Immature natural killer cell (primary cell): ENCODE measurements around the gene SEMA4D. TPM values are rescaled to one million over a fixed set of nuclear protein-coding genes. Genes with fewer than 3 reads are reported as not detected.
"Not testable (repeated sequence)": the region's sequence is repeated elsewhere in the genome, so short reads cannot be mapped to it uniquely, and the experiment has no call there.

Experiments
- DNase-seq, 3 donors: peaks; one replicate each; pipeline ENCODE4 v3.0.0; 2022; ENCODE audit warnings: mixed read lengths in 1 of 3
- H3K27ac Mint-ChIP-seq, 6 donors: one replicate each; pipeline ENCODE4 v1.8.0; 2020; ENCODE audit warnings: mixed read lengths in 6 of 6, mild to moderate bottlenecking in 5 of 6, inconsistent platforms in 4 of 6, moderate library complexity in 3 of 6
- H3K27me3 Mint-ChIP-seq, 3 donors: one replicate each; pipeline ENCODE4 v1.8.0; 2020 to 2021; ENCODE audit warnings: low read depth in 3 of 3, mild to moderate bottlenecking in 3 of 3, mixed read lengths in 3 of 3, moderate library complexity in 3 of 3, inconsistent platforms in 1 of 3
- H3K36me3 Mint-ChIP-seq, 3 donors: one replicate each; pipeline ENCODE4 v1.8.0; 2020; ENCODE audit warnings: mixed read lengths in 3 of 3, inconsistent platforms in 2 of 3, mild to moderate bottlenecking in 2 of 3
- H3K4me1 Mint-ChIP-seq, 2 donors: one replicate each; pipeline ENCODE4 v1.8.0; 2020; ENCODE audit warnings: inconsistent platforms in 2 of 2, mild to moderate bottlenecking in 2 of 2, mixed read lengths in 2 of 2, moderate library complexity in 1 of 2
- H3K4me3 Mint-ChIP-seq, 5 donors: one replicate each; pipeline ENCODE4 v1.8.0; 2020; ENCODE audit warnings: mild to moderate bottlenecking in 5 of 5, mixed read lengths in 5 of 5, inconsistent platforms in 3 of 5, moderate library complexity in 3 of 5
- H3K9me3 Mint-ChIP-seq, 6 donors: one replicate each; pipeline ENCODE4 v1.8.0; 2020; ENCODE audit warnings: mild to moderate bottlenecking in 6 of 6, mixed read lengths in 6 of 6, inconsistent platforms in 4 of 6, moderate library complexity in 3 of 6
- polyA plus RNA-seq, 3 donors: library from polyadenylated mRNA; unstranded; fragments of 300-500 nt; fragmentation: Illumina TruSeq; gene quantifications; one replicate each; pipeline ENCODE4 v1.2.3, GENCODE V29; 2021

Gene SEMA4D
- polyA plus RNA-seq, 3 donors from 2014 or later, result 45.8 to 80.6 (median 47.0) TPM

DNA sequence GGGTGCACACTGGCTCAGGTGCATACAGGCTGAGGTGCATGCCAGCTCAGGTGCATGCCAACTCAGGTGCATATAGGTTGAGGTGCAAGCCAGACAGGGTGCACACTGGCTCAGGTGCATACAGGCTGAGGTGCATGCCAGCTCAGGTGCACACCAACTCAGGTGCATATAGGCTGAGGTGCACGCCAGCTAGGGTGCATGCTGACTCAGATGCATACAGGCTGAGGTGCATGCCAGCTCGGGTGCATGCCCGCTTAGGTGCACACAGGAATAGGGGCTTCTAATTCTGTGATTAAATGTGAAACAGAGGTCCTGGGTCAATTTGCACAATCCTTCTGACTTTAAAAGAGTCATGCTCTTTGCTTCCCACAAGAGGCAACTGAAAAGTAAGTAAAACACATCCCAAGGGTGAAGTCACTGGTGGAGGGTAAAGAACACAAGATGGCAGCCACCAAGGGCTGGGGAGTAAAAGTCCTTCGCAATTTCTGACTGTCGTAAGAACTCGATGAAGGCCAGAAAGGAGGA lies 26.1 kb downstream of the SEMA4D start:
- not testable (repeated sequence) for H3K27me3 Mint-ChIP-seq, H3K4me3 Mint-ChIP-seq, DNase-seq, H3K9me3 Mint-ChIP-seq
- Mint-ChIP-seq H3K36me3 (peaks cover 5 to 18% (median 7%) of the 10 kb centered on the region in 3 donors), H3K4me1 (peaks cover 86 to 96% of the 10 kb centered on the region in 2 donors), H3K27ac (peak overlapping the region; percentile 27 to 90 (median 76))

DNA sequence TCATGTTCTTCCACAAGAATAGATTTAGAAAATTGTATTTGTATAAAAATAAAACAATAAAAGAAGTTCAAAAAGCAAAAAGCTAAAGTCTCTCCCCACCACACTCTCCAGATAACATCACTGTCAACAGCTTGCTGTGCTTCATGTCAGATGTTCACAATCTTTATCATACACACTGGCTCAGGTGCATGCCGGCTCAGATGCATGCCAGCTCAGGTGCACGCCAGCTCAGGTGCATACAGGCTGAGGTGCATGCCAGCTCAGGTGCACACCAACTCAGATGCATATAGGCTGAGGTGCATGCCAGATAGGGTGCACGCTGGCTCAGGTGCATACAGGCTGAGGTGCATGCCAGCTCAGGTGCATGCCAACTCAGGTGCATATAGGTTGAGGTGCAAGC lies 26.5 kb downstream of the SEMA4D start:
- Mint-ChIP-seq H3K4me3 (no peak overlapping the region), H3K27me3 (peaks cover 0 to 6% (median 0%) of the 10 kb centered on the region in 3 donors), H3K9me3 (no peaks in the 10 kb centered on the region), H3K4me1 (peaks cover 86 to 96% of the 10 kb centered on the region in 2 donors), H3K27ac (peak overlapping the region in 2 of 6 donors; percentile 73 to 89), H3K36me3 (peaks cover 5 to 18% (median 7%) of the 10 kb centered on the region in 3 donors)
- DNase-seq, result no peak

DNA sequence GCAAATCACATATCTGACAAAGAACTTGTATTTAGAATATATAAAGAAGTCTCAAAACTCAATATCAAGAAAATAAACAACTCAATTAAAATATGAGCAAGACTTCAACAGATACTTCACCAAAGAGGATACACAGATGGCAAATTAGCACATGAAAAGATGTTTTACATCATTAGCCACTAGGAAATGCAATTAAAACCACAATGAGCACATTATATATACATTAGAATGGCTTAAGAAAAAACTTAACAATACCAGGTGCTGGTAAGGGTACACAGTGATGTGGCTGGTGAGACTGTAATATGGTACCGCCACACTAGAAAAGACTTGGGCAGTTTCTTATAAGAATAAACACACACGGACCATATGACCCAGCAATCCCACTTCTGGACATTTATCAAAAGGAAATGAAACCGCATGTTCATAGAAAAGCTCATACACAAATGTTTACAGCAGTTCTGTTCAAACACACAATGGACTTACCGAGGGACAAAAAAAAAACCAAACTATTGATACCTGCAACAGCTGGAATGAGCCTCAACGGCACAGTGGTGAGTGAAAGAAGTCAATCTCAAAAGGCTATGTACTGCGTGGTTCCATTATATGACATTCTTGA lies 27.6 kb downstream of the SEMA4D start:
- peaks cover 0 to 9% (median 0%) of the 10 kb centered on the region in 3 donors for H3K27me3 Mint-ChIP-seq
- no peak for DNase-seq
- peaks cover 6 to 22% (median 7%) of the 10 kb centered on the region in 3 donors for H3K36me3 Mint-ChIP-seq
- H3K27ac Mint-ChIP-seq, result peak overlapping the region; percentile 19 to 83 (median 74)
- H3K4me1 Mint-ChIP-seq, result peaks cover 86 to 96% of the 10 kb centered on the region in 2 donors
- peak overlapping the region in 4 of 5 donors; percentile 36 to 79 (median 66) for H3K4me3 Mint-ChIP-seq
- no peaks in the 10 kb centered on the region for H3K9me3 Mint-ChIP-seq

DNA sequence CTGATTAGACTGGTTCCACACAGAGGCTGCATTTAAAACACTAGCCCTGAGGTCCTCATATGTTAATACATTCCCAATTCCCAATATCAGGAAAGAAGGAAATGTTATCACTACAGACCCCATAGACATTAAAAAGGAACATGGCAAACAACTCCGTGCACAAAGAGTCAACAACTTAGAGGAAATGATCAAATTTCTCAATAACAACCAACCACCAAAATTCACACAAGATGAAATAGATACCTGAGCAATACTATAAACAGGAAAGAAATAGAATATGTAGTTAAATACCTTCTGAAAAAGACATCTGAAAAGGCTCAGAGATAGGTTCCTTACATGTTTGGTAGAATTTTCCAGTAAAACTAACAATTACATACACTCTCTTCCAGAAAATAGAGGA lies 28.9 kb downstream of the SEMA4D start:
- H3K4me1 Mint-ChIP-seq, result peaks cover 91 to 99% of the 10 kb centered on the region in 2 donors
- no peak for DNase-seq

DNA sequence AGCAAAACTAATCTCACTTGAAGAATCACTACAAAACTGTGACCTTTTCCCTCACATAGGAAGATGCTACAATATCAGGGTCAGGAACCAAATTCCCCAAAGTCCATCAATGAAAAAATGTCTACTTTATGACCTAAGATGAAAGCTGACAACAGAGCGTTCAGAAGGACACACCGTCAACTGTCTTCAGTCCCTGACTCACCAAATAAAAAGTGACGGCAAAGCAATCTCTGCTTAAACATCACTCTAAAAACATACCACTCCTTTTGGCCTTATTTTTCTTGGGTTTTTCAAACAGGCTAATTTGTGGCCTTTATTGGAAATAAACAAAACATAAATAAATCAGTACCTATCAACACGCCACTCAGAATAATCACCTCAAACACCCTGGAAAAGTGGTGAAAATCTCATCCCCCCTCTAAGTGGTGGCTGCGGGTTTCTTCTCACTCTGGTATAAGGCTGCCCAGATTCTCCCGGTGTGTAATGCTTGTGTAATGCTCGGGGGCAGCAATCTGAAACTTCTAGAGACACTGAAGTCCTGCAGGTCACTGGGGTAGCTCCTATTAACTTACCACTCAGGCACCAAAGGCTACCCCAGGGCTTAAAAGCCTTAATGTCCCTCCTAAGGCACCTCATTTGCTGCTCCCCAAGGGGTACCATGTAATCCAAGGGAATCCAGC lies 29.5 kb downstream of the SEMA4D start:
- H3K4me1 Mint-ChIP-seq, result peaks cover 91 to 99% of the 10 kb centered on the region in 2 donors
- DNase-seq, result peak; percentile 40 to 48 (median 47)
- H3K27ac Mint-ChIP-seq, result peak overlapping the region; percentile 56 to 78 (median 70)
- peaks cover 0 to 22% (median 9%) of the 10 kb centered on the region in 3 donors for H3K36me3 Mint-ChIP-seq
- H3K9me3 Mint-ChIP-seq, result no peaks in the 10 kb centered on the region
- peak overlapping the region; percentile 36 to 79 (median 65) for H3K4me3 Mint-ChIP-seq
- H3K27me3 Mint-ChIP-seq, result peaks cover 4 to 16% (median 6%) of the 10 kb centered on the region in 3 donors

More for the DNA sequence above, 28.9 kb downstream of the SEMA4D start:
- no peaks in the 10 kb centered on the region for H3K9me3 Mint-ChIP-seq
- peak overlapping the region; percentile 36 to 79 (median 65) for H3K4me3 Mint-ChIP-seq
- peak overlapping the region in 5 of 6 donors; percentile 56 to 78 (median 65) for H3K27ac Mint-ChIP-seq
- H3K36me3 Mint-ChIP-seq, result peaks cover 1 to 26% (median 9%) of the 10 kb centered on the region in 3 donors
- peaks cover 2 to 13% (median 4%) of the 10 kb centered on the region in 3 donors for H3K27me3 Mint-ChIP-seq

DNA sequence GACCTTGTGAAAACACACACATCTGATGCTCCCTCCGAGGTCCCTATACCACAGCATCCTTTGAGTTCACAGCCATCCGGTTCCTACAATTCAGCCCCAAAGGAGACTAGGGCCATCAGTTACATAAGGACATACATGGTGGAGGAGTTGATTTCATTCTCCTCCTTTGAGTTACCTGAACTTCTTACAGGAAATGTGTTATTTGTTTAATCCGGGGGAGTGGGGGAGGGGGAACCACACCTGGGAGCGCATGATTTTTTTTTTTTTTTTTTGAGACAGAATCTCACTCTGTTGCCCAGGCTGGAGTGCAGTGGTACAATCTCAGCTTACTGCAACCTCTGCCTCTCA lies 30.7 kb downstream of the SEMA4D start:
- H3K9me3 Mint-ChIP-seq, result no peaks in the 10 kb centered on the region
- peak overlapping the region; percentile 52 to 94 (median 79) for H3K27ac Mint-ChIP-seq
- H3K4me1 Mint-ChIP-seq, result peaks cover 95 to 99% of the 10 kb centered on the region in 2 donors
- peaks cover 4 to 20% (median 6%) of the 10 kb centered on the region in 3 donors for H3K27me3 Mint-ChIP-seq
- no peak for DNase-seq
- H3K4me3 Mint-ChIP-seq, result peak overlapping the region; percentile 39 to 81 (median 57)
- H3K36me3 Mint-ChIP-seq, result peaks cover 0 to 19% (median 11%) of the 10 kb centered on the region in 3 donors

DNA sequence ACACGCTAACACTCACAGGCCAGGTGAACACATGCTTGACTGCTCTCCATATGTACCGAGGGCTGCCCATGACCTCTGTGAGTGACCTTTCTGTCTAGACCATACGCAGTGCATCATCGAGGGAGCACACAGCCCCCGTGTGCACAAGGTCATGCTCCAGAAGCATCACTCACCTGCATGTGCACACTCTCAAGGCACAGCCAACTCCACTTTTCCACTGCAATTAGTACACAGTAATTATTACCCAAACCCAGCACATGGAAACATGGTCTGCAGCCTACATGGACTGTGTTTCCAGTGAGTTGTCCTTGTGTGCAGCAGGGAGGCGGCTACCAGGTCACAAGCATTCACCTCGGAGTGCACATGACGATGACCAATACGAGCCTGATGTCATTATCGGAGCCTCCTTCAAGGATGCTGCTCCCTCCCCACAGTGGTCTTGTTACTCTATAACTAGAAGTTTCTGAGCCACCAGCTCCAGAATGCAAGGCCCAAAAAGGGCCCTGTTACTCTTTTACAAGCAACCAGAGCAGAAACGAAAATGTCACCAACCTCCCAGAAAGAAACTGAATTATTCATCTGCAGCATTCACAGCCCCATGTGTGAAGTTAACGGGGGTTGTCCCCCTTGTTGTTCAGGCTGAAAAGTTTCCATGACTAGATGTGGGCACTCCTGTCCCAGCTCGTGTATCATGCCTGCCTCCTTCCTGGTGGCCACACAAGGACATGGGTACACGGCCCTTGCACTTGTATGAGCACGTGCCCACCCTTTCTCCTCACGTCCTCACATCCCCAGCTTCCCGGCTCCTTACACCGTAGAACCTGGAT lies 31.2 kb downstream of the SEMA4D start:
- H3K36me3 Mint-ChIP-seq, result peaks cover 0 to 18% (median 15%) of the 10 kb centered on the region in 3 donors
- peak overlapping the region; percentile 39 to 81 (median 57) for H3K4me3 Mint-ChIP-seq
- peak overlapping the region; percentile 52 to 94 (median 79) for H3K27ac Mint-ChIP-seq
- DNase-seq, result peak in 2 of 3 donors; percentile 34 to 53
- peaks cover 4 to 23% (median 6%) of the 10 kb centered on the region in 3 donors for H3K27me3 Mint-ChIP-seq
- peaks cover 96 to 100% of the 10 kb centered on the region in 2 donors for H3K4me1 Mint-ChIP-seq
- H3K9me3 Mint-ChIP-seq, result no peaks in the 10 kb centered on the region

DNA sequence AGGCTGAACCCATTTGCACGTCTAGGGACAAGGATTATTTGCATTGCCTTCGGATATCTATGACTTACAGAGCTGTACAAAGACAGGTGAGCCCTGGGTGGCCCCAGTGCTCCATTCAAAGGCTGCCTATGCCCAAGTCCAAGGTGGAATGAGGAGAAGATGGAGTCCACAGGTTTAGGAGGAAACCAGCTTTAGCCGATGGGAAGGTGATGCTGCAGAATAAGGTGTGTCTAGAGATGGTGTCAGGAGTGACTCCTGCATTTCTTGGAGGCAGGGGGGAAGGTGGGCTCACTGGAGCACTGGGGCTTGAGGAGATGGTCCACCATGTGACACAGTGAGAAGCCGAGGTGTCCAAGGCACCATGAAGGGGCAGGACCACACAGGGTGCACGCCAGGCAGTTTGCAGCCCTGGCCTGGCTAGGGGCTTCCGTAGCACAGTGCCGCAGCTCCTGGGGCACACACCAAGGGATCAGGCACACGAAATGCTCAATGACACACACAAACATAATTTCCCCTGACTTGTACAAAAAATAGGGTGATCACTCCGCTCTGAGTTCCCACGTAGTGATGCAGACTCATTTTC lies 32.1 kb downstream of the SEMA4D start:
- no peaks in the 10 kb centered on the region for H3K9me3 Mint-ChIP-seq
- H3K36me3 Mint-ChIP-seq, result peaks cover 0 to 18% (median 15%) of the 10 kb centered on the region in 3 donors
- H3K4me3 Mint-ChIP-seq, result peak overlapping the region in 3 of 5 donors; percentile 47 to 97 (median 80)
- H3K27me3 Mint-ChIP-seq, result peaks cover 4 to 23% (median 6%) of the 10 kb centered on the region in 3 donors
- no peak for DNase-seq
- H3K4me1 Mint-ChIP-seq, result peaks cover 96 to 100% of the 10 kb centered on the region in 2 donors
- H3K27ac Mint-ChIP-seq, result peak overlapping the region; percentile 32 to 94 (median 76)

DNA sequence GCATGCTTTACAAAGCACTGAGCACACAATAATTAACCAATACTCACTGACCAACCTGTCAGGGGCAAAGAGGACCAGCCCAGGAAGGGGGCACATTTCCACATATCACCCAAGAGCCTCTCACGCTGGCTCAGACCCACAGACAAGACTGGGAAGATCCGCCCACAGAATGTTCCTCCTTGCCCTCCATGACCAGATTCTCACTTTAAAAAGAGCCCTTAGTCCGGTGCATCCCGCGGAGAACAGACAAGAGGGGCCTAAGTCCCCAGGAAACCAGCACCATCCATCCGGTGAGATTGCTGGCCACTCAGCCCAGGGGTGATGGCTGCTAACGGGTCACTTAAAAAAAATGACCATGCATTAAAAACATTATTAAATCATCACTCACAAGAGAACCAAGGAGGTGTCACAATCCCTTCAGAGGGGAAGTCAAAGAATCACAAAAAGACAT lies 32.9 kb downstream of the SEMA4D start:
- Mint-ChIP-seq H3K9me3 (no peaks in the 10 kb centered on the region), H3K36me3 (peaks cover 5 to 21% (median 15%) of the 10 kb centered on the region in 3 donors), H3K27me3 (peaks cover 4 to 23% (median 6%) of the 10 kb centered on the region in 3 donors), H3K27ac (peak overlapping the region; percentile 82 to 96 (median 90)), H3K4me3 (peak overlapping the region; percentile 78 to 97 (median 89)), H3K4me1 (peaks cover 96 to 100% of the 10 kb centered on the region in 2 donors)
- no peak for DNase-seq

DNA sequence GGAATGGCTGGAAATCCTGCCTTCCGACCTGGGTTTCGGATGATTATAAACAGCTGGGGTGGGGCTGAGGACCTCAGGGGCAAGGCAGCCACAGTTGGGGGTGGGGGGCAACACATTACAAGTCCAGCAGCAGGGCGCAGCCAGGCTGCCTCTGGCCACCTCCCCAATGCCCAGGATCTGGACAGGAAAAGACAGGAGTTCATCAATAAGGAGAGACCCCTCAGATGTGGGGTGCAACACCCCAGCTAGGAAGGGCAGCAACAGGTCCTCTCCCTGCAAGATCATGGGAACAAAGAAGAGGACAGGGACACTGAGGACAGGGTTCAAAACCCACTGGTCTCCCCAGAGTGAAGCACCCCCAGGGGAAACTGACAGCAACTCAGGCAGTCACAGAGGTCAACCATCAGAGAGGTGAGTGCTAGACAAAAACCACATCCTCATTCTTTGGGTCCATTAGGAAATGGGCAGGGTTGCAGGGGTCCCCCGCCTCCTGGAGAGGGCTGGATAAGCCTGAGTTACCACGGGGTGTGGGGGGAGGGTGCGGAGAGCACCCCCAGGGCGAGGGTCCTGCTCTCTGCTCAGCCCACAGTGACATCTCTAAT lies 33.5 kb downstream of the SEMA4D start:
- Mint-ChIP-seq H3K27ac (peak overlapping the region; percentile 89 to 96 (median 90)), H3K9me3 (no peaks in the 10 kb centered on the region), H3K4me1 (peaks cover 96 to 100% of the 10 kb centered on the region in 2 donors), H3K4me3 (peak overlapping the region; percentile 78 to 97 (median 89)), H3K27me3 (peaks cover 5 to 23% (median 6%) of the 10 kb centered on the region in 3 donors), H3K36me3 (peaks cover 6 to 21% (median 17%) of the 10 kb centered on the region in 3 donors)
- peak in 1 of 3 donors; percentile 40 for DNase-seq

DNA sequence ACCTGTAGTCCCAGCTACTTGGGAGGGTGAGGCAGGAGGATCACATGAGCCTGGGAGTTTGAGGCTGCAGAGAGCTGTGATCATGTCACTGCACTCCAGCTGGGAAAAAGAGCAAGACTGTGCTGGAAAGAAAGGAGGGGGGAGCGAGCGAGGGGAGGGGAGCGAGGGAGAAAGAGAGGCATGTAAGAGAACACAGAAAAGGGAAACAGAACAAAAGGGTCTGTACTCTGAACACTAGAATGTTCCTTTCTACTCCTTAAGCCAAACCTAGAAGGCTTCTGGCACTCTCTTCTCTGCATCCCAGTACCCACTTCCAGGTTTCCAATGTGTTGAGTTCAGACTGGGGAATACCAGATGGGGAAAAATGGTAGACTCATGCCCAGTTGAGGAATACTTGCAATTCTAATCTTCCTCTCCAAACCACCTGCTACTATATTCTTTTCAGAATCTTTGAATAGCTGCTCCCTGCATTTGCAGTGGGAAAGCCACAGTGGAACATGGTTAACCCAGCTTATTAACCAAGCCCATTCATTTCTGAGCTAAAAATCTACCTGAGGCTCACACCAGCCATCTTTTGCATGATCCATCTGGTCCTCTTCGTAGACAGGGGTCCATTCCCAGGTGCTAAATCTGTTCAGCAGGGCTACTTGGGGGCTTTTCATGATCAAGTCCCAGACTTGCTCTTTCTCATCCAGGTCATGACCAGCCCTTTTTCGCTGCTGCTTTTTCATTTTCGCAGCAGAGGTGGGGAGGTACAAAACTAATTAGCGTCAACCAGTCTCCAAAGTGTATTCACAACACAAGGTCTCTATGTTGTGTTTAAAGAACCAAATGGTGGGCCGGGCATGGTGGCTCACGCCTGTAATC lies 34.9 kb downstream of the SEMA4D start:
- H3K27ac Mint-ChIP-seq, result peak overlapping the region in 5 of 6 donors; percentile 19 to 44 (median 40)
- peak overlapping the region; percentile 23 to 89 (median 78) for H3K4me3 Mint-ChIP-seq
- no peaks in the 10 kb centered on the region for H3K9me3 Mint-ChIP-seq
- no peak for DNase-seq
- peaks cover 6 to 23% (median 20%) of the 10 kb centered on the region in 3 donors for H3K36me3 Mint-ChIP-seq
- peaks cover 96 to 100% of the 10 kb centered on the region in 2 donors for H3K4me1 Mint-ChIP-seq
- peaks cover 5 to 19% (median 6%) of the 10 kb centered on the region in 3 donors for H3K27me3 Mint-ChIP-seq
